Measurements from ENCODE around the gene EMD. TPM values are rescaled to one million over a fixed set of nuclear protein-coding genes. Genes with fewer than 3 reads are reported as not detected.

Gene EMD
- total and polyA plus RNA-seq, 2 donors (not counting 1 experiment from before 2014, with no cell fraction given): 81.7 to 132 TPM

DNA sequence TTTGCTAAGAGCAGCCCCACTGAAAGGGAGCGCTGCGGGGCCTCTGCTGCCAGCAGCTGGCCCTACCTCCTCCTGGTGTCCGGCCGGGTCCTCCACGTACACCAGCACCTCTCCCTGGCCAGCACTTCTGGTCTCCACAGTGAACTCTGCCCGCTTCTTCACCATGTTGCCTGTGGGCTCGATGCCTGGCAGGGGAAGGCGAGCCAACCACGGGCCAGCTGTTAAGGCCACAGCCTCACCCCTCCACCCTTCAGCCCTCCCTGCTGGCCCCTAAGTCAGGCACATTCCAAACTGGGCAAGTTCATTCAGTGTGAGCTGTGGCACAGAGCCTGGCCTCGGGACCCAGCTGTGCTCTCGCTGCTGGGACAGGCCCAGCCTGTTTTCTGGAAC lies 12.4 kb upstream of the EMD start:
- no peak overlapping the region for H3K9ac ChIP-seq (ENCODE audit: low read length)
- peak overlapping the region in 1 of 2 donors; percentile 19 for H3K27ac ChIP-seq (ENCODE audit: low read length in 2 of 2)

More for the DNA sequence above, 12.4 kb upstream of the EMD start:
- Histone ChIP-seq H3K9me3 (ENCODE audit: control extremely low read depth in 1 of 3, control insufficient read depth in 2 of 3, insufficient read depth in 1 of 3, low read length in 2 of 3) (no peaks in the 10 kb centered on the region), H3K36me3 (replicated peaks in 1 of 2; ENCODE audit: control extremely low read depth in 1 of 2, control insufficient read depth in 1 of 2, extremely low read depth in 1 of 2, insufficient read depth in 2 of 2, low read length in 1 of 2) (peaks cover 0 to 61% of the 10 kb centered on the region in 2 experiments), H2AFZ (ENCODE audit: insufficient read depth, low read depth, low read length, poor library complexity, severe bottlenecking) (no peak overlapping the region), H3K79me2 (ENCODE audit: control insufficient read depth, insufficient read depth, low read length) (peaks cover 60% of the 10 kb centered on the region), H3K4me1 (ENCODE audit: control insufficient read depth in 2 of 2, insufficient read depth in 2 of 2, low read length in 2 of 2) (peaks cover 8 to 24% of the 10 kb centered on the region in 2 donors), H3K4me2 (replicated peaks; ENCODE audit: low read depth, low read length, poor library complexity, severe bottlenecking) (no peak overlapping the region), H3K27me3 (replicated peaks in 1 of 4; ENCODE audit: control extremely low read depth in 1 of 4, control insufficient read depth in 3 of 4, insufficient read depth in 4 of 4, low read length in 3 of 4) (no peaks in the 10 kb centered on the region), H3K4me3 (ENCODE audit: control extremely low read depth in 1 of 5, extremely low read depth in 1 of 5, insufficient read depth in 1 of 5, low read depth in 2 of 5, low read length in 4 of 5) (no peak overlapping the region), H4K20me1 (ENCODE audit: control insufficient read depth, insufficient read depth, low read length, poor library complexity, severe bottlenecking) (peaks cover 40% of the 10 kb centered on the region)
- Mint-ChIP-seq H3K4me1 (peaks cover 7% of the 10 kb centered on the region), H3K9me3 (ENCODE audit: insufficient read depth) (no peaks in the 10 kb centered on the region), H3K27me3 (no peaks in the 10 kb centered on the region), H3K27ac (peak overlapping the region; percentile 73), H3K4me3 (no peak overlapping the region)
- WGBS (ENCODE audit: insufficient coverage): 98% methylated on average over 9 of the region's 11 CpGs
- no peak for DNase-seq
- ChIA-PET POLR2A (no interaction called here), CTCF (no interaction called here)
- intact Hi-C loops (cut with micrococcal nuclease): no loop called here
- no peak for TF ChIP-seq CTCF (IDR thresholded peaks at IDR 0.05)
- no peak for TF ChIP-seq EZH2 (IDR thresholded peaks at IDR 0.05; ENCODE audit: borderline replicate concordance, insufficient read depth, low read depth, low read length, poor library complexity, severe bottlenecking)
- no peak for ATAC-seq (ENCODE audit: low read depth)

All from B cell (primary cell).